Pulmonary artery endothelial cell (primary cell): ENCODE data around the gene TNK2. TPM values are rescaled to one million over a fixed set of nuclear protein-coding genes. Genes with fewer than 3 reads are reported as not detected.
"Not testable (repeated sequence)": the region's sequence is repeated elsewhere in the genome, so short reads cannot be mapped to it uniquely, and the experiment has no call there.

Experiments used
- DNase-seq: peaks from one replicate; pipeline ENCODE4 v3.0.0-alpha.2; 2011; ENCODE audit warnings: low read depth, low spot score
- total RNA-seq: library from RNA; depleted of rRNA; stranded (reverse); fragments of >200 nt; gene quantifications from 2 replicates; pipeline ENCODE4 v1.2.3, GENCODE V29; 2014

The TNK2 gene
- total RNA-seq, 1 donor from 2014 or later, result 8.0 TPM

DNA sequence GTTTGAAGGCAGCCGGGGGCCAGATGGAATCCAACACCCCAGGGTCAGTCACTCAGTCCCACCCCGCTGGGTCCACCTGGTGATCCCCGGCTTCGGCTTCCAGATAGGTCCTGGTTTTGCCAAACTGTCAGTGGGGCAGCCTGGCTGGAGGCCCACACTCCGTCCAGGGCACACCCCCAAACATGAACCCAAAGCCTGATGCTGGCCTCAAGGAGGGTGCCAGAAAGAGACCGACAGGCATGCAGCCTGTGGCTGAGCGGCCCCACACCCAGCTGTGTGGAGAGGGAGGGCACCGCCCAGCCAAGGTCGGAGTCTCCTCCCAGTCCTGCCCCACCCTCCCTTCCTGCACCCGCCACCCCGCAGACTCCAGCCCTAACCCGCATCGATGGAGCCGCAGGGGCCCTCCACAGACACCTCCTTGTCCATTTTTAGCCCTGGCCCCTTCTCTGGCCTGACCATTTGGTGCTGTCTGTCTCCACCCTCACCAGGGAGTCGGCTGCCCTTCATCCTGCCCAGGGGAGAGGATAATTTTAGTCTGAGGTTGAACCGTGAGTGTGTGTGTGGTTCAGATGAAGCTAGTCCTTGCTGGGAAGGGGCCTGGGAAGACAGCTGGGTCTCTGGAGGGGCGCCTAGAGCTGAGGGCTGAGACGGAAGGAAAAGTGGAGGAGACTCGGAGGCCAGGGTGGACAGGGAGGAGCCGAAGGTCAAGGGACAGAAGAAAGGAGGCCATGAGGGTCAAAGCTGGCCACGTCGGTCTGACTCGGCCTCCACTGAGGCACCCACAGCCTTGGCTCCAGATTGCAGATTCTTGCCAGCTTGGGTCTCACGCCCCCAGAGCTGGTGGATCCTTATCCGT is 23.1 kb downstream of the TNK2 start:
- DNase-seq, result no peak

DNA sequence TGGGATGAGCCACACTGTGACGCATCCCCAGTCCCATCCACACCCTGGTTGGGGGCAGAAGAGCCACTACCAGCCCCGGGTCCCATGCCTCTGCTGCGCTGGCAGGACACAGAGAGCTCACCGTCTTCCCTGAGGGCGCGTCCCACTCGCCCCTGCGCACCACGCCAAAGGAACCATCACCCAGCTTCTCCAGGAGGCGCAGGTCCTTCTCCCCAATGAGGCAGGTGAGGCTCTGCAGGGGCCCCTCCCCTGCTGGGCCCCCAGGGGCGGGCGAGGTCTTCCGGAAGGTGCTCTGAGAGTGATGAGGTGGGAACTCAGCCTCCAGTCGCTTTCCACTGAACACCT is 23.7 kb downstream of the TNK2 start:
- DNase-seq, result no peak

DNA sequence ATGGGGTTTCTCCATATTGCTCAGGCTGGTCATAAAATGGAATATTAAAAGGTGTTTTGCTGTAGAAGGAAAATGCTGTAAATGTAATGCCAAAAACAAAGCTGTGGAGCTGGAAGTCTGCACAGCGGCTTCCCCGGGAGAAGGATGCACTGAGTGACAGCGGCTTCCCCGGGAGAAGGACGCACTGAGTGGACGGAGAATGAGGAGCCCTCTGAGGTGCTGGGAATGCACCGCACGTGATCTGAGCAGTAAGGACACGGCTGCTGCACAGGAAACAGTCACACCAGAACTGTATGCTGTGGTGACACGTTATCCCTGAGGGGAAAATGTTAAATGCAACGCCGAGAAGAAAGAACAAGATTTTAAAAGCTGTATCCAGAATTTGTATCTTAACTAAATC is 24.6 kb downstream of the TNK2 start:
- no peak for DNase-seq

DNA sequence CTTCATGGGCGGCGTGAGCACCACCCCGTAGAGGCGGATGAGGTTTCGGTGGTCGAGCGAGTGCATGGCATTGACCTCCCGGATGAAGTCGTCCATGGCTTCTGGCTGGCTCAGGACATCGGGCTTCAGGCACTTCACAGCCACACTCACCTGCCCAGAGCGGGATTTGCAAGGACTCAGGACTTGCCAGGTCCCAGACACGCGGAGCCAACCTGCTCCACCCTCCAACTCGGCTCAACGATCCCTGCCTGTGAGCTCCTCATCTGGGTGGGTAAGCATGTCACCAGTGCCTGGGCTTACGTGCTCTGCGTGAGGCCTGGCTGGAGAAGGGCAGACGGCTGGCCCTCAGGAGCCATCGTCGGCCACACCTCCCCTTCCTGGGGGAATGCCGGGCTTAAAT is 25.2 kb downstream of the TNK2 start:
- DNase-seq, result no peak

DNA sequence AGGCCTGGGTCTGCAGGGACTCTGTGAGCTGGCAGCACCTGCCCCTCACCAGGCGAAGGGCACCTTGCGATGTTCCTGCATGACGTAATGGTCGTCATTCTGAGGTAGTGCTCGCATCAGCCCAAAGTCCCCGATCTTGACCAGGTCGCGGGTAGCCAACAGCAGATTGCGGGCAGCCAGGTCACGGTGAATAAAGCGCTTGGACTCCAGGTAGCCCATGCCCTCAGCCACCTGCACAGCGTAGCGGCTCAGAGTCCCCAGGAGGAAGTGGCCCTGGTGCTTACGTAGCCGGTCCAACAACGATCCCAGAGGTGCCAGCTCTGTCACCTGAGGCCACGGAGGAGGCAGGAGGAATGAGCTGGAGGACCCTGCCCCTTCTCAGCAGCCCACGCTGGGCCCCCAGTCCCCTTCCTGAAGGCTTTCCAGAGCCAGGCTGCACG is 26.3 kb downstream of the TNK2 start:
- DNase-seq, result no peak

DNA sequence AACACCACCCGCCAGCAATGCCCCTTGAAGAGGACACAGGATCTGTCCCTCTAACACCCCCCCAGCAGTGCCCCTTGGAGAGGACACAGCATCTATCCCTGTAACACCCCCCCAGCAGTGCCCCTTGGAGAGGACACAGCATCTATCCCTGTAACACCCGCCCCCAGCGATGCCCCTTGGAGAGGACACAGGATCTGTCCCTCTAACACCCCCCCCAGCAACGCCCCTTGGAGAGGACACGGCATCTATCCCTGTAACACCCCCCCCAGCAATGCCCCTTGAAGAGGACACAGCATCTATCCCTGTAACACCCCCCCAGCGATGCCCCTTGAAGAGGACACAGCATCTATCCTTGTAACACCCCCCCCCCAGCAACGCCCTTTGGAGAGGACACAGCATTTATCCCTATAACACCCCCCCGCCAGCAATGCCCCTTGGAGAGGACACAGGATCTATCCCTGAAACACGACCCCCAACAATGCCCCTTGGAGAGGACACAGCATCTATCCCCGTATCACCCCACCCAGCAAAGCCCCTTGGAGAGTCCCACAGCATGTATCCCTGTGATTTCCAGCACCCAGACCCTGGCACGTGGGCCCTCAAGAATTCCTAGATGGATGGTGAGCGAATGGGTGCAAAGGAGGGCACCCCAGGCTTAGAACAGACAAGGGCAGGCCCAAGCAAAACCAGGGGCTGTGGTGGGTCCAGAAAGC is 26.9 kb downstream of the TNK2 start:
- DNase-seq, result no peak

DNA sequence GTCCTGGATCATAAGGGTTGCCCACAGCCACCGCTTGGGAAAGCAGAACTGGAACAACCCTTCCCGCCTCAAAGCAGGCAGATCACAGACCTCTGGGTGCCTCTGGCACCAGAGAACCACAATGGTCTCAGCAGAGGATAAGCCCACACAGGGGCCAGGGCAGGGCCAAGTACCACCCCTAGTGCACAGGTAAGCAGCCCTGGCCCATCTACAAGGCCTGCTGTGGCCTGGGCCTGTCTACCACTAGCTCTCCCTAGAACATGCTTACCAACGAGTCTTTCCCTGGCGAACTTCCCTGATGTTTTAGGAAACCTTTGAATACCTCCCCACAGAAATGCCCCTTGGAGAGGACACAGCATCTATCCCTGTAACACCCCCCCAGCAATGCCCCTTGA is 28.3 kb downstream of the TNK2 start:
- DNase-seq, result no peak

DNA sequence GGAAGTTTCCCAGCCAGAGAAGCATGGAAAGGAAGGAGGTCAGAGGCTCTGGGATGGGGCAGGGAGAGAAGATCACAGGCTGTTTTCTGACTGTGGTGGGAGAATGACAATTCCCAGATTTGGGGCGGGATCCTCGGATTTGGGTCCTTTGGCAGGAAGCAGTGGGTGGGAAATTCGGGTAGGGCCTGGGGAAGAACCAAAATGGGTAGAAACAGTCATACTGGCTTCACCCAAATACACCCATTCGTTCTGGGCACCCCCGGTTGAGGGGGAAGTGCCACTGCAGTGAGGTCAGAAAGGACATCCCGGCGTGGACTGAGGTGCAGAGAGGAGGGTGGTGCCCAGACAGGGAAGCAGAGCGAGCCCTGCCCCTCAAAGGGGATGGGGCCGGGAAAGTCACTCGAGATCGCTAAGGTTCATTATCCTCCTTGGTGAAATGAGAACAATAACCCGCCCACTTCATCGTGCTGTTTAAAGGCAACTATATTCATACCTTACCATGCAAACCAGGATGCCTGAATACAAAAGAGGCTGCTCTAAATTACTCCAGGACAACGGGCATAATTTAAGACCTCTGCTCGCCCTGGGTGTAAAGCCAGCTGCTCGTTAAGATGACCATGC is 28.8 kb downstream of the TNK2 start:
- DNase-seq, result no peak

DNA sequence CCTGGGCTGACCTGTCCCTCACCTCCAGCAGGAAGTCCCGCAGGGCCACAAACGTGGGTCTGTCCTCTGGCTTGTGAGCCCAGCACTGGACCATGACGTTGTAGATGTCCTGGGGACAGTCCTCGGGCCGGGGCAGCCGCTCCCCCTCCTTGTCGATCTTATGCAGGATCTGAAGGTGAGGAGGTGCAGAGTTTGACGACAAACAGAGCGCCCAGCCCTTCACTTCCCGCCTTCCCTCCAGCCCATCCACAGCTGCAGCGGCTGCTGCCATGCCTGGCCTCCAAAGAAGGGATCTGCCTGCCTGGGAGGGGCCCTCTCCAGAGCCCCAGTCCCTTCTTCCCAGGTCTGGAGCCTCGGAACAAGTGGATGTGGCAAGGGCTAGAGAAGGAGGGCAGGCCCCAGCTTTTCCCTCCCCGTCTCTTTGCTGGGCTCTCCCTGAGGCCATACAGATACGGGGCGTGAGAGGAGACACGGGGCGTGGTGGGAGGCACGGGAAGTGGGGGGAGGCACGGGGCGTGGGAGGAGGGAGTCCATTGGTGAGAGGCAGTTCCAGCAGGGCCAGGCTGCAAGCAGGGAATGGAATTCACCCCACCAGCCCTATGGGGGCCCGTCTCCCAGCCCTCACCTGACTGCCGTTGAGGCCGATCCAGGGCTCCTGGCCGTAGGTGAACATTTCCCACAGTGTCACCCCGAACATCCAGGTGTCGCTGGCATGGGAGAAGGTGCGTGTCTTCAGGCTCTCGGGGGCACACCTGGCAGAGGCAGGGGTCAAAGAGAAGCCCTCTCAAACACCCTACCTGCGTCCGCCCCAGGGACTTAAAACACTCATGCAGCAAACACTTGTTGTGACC is 29.7 kb downstream of the TNK2 start:
- no peak for DNase-seq

DNA sequence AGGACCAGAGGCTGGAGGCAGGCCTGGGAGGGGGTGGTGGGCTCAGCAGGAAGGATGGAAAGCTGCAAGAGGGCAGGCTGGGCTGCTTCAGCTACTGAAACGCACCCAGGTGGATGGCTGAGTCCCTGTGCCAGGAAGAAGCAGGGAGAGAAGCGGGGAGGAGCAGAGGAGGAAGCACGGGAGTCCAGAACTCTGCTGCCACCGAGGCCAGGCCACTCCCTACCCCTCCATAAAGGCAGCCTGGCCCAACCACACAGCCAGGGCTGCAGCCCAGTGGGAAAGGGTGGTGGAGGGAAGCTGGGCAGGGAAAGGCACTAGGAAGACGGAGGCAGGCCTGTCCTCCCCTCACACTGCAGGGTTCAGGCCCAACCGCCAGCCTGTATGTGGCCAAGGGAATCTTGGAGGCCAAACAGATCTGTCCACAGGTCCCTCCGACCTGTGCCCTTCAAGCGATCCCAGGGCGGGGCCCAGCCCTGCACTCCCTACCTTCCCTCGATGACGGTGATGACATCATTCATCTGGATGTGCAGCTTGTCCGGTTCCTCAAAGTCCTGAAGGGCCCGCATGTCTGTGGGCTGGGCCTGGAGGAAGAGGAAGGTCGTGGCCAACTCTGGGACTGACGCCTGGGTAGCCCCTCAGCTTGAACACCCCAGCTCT is 30.5 kb downstream of the TNK2 start:
- DNase-seq, result no peak

DNA sequence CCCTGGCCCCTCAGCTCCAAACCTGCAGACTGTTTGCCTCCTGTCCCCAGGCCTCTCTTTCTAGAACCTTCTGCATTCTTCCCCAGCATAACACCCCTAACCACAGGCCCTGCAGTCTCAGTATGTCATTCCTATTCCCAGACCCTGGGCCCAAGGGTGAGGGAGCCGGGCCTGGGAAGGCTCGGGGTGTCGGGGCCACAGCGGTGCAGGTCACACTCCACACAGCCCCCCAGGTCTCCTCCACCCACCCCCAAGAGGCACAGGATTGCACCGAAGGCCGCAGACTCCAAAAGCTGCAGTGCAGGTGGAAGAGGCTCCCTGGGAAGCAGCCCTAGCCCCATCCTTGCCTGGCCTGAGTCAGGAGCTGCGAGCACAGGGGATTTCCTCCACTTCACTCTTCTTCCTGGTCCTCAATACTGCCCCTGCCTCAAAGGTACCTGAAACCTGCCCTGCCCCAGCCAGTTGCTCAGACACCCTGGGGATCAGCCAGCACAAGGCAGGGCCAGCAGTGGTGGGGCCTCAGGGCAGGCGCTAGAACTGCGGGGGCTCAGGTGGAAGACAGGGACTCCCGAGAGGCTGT is 31.1 kb downstream of the TNK2 start:
- DNase-seq, result no peak

DNA sequence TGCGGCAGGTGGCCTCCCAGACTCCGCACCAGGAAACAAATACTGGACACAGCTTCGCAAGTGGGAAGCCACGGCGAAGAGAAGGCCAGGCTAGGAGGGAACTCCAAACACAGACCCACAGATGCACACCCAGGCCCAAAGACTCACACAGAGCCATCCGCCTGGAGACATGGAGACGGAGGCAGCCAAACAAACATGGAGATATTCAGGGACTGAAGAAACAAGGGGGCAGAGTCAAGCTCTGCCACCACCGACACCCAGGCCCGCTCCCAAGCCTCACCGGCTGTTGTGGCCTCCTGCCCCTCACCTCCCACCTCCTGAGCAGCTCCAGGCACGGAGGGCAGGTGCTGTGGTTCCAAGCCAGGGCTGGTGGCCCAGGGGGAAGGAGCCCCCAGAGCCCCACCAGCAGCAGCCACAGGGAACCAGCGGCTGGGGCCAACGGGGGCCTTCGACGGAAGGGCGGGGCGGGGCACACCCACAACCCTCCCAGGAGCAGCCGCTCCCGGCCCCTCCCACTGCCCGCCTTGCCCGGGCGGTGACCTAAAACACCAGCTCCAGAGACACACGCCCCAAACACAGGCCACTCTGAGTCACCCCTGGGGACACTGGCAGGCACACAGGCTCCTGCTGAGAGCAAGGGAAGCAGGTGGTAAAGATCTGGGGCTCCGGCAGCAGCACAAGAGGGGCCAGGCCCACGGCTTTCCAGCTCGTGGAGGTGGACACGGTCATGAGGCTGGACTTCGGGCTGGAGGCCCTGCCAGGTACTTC is 31.9 kb downstream of the TNK2 start:
- DNase-seq, result no peak

DNA sequence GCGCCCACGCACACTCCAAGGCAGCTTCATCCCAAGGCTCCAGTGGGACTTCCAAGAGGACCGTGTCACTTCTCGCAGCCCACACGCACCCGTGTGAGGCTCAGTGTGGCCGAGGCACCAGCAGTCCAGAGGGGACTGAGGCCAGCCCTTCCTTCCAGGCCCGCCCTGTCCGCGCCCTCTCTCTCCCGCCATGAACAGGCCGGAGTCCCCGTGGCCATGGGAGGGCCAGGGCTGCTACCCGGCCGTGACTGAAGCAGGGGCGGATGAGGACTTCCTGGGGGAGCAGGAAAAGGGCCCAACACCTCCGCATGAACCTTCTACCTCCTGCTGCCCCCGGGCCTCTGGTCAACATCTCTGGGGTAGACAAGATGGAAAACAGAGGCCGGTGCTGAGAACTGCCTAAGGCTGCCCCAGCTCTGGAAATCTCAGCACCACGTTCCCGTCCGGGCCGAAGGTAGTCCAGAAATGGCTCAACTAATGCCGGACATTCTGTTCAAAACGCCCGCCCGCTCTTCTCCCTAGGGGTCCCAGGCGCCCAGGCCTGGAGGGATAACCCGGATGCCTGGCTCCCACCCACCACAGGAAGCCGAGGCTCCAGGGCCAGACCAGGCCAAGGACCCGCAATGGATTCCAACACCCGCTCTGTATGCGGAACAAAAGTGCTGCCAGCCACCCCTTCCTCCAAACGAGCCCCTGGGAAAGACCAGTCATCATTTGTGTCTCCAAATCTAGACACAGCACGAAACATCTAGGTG is 32.7 kb downstream of the TNK2 start:
- no peak for DNase-seq

DNA sequence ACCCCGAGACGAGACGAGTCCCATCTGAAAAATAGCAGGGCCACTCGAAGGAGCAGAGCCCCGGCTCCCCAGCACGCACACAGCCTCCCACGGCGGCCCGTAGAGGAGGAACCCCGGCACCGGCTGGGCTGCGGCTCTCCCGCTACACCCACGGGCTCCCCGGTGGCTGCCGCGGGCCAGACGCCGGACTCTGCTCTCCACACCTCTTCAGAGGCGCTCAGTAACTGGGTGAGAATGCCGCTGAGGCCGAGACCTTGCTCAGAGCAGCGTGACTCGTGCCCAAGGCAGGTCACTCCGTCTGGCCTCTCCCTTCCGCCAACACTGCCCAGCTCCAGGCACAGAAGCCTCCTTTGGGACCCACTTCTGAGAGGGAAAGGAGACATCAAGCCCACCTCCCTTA is 34.4 kb downstream of the TNK2 start:
- DNase-seq, result no peak

DNA sequence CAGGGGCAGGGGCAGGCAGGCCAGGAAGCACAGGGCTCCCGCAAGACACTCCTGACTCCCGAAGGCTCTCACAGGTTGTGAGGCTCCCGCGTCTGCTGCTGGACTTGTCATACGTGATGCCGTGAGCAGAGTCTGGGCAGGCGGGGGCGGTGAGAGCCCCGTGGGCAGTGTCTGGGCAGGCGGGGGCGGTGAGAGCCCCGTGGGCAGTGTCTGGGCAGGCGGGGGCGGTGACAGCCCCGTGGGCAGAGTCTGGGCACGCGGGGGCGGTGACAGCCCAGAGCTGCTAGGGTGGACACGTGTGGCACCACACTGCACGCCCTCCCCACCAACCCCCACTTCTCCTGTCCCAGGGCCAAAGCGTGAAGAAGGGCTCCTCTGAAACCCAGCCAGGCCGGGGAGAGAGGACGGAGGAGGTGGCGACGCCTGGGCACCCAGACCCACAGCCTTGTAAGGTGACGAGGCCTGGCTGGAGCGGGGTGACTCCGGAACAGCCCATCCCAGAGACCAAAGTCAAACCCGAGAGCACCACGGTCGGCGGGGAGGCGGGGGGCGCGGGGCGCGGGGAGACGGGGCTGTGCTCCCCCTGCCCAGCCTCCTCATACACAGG is 35.0 kb downstream of the TNK2 start:
- no peak for DNase-seq

DNA sequence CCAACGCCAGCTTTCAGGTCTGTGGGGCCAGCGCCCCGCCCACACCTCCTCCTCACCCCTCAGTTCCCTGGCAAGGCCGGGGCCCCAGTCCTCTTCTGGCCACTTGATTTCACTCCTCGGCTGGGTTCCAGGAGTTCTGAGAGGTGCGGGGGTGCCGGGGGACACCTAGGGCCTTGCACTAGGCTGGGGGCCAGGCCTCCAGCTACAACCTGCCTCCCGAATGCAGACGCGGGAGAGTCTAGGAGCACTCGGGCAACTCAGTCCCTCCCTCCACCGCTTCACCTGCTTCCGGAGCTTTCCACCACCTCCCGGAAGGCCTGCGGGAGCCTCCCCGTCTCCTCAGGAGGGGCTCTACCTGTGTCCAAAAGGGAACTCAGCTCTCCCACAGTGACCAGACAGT is 35.6 kb downstream of the TNK2 start:
- no peak for DNase-seq

DNA sequence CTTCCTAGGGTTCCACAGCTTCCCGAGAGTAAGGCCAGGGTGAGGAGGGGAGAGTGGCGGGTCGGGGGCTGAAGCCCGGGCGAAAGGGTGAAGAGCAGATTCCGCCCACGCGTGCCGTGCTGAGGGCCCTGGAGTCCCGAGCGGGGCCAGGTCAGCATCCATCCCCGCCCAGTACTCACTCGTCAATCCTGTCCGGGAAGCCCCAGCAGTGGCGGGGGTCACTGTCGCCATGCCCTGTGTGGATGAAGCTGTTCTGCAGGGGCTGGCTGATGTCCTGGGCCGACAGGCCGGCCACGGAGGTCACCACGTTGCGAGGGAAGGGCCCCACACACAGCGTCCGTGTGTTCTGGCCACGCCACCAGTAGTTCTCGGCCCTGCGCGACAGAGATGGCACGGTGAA is 36.3 kb downstream of the TNK2 start:
- DNase-seq, result no peak

DNA sequence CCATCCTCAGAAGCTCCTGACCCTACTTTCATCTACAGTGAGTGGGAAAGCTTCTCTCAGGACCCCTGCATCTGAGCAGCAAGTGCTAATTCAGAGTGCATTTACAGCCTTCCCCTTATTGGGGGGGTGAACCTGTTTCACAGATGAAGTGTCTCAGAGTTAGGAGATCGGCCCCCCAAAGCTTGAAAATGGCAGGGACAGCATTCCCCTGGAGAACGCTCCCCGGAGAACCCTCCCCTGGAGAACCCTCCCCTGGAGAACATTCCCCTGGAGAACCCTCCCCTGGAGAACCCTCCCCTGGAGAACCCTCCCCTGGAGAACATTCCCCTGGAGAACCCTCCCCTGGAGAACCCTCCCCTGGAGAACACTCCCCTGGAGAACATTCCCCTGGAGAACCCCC is 36.7 kb downstream of the TNK2 start:
- not testable (repeated sequence) for DNase-seq

DNA sequence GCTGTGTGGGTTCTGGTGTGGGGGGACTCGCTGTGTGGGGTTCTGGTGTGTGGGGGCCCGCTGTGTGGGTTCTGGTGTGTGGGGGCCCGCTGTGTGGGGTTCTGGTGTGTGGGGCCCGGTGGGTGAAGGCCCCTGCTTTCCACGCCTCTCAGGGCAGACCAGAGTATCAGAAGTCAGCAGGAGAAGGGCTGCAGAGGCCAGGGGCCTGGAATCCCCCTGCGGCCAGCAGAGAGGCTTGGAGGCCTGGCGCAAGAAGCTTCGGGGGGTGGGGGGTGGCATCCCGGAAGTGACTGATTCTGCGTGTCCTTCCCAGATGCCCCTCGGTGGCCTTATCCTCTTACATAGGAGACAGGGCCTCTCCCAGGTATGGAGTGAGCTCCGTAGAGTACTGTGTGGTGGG is 37.4 kb downstream of the TNK2 start:
- DNase-seq, result no peak
